ENCODE data around the gene UQCRC2.
"Not testable (repeated sequence)": the region's sequence is repeated elsewhere in the genome, so short reads cannot be mapped to it uniquely, and the experiment has no call there.

UQCRC2 gene

DNA sequence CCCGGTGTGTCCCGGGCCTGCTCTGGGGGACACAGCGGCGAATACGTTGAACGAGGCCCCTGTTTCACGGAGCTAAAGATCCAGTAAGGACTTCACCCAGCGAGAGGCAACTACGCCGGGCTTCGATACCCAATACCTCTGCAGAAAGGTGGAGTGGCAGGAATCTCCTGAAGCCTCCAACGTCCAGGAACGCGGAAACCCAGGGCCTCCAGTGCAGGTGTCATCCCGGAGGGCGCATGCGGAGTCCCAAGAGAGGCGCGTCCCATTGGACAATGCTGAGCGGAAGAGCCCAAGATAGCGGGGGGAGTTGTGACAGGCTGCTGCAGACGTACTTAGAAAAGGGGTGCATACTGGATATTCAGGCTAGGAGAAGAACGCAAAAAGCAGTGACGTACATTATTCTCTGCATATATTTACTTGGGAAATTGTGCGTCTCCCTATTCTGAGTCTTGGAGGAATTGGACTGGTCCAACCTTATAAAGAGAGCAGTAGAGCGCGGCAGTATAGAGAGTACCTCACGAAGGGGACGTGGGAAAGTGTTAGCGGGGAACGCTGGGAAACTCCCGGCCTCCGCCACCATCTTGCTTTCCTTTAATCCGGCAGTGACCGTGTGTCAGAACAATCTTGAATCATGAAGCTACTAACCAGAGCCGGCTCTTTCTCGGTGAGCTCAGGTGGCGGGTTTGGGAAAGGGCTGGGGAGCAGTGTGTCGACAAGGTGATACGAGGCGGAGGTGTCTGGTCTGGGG lies at the start of gene UQCRC2:
Gene UQCRC2 (plus strand): TSS at position 569 of the 748 bp plus-strand sequence. CDS start 63 bp downstream, at position 632.
- DNase-seq = peak; percentile 82

DNA sequence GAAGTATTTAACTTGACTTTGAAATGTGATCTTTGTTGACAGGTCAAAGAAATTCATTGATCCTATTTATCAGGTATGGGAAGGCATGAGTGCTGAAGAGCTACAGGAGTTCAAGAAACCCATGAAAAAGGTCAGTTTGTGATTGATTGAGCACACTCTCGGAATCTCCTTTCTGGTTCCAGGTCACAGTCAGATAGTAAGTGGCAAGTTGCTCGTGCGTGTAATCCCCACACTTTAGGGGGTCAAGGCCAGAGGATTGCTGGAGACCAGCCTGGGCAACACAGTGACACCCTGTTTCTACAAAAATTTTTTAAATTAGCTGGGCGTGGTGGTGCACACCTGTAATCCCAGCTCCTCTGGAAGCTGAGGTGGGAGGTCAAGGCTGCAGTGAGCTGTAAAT lies 20.5 kb upstream of the UQCRC2 start:
- DNase-seq = not testable (repeated sequence)

- DNase-seq = not testable (repeated sequence)
These were observed 19.8 kb upstream of the UQCRC2 start for GRCh38 chr16:21933316-21933715.

DNA sequence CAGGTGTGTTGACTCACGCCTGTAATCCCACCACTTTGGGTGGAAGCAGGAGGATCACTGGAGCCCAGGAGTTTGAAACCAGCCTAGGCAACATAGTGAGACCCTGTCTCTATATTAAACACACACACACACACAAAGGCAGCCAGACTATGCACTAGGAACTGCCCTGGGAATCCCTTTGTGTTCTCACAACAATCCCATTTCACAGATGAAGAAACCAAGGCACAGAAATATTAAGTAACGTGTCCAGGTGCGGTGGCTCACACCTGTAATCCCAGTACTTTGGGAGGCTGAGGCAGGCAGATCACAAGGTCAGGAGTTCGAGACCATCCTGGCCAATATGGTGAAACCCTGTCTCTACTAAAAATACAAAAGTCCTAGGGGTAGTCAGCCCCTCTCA lies 19.4 kb upstream of the UQCRC2 start:
- not testable (repeated sequence) for DNase-seq

GRCh38 chr16:21936216-21936615 lies 16.9 kb upstream of the UQCRC2 start:
- not testable (repeated sequence) for DNase-seq

DNA sequence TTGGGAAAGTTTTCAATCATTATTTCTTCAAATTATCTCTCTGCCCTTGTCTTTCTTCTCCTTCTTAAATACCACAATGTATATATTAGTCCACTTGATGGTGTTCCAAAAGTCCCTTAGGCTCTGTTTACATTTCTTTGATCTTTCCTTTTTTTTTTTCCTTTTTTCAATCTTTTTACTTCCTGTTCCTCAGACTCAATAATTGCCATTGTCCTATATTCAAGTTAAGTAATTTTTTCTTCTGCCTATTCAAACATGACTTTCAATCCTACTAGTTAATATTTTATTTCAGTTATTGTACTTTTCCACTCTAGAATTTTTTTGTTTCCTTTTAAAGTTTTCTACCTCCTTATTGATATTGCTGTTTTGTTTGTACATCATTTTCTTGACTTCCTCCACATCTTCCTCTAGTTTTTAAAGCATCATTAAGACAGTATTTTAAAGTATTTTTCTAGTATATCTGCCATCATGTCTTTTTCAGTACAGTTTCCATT lies 15.8 kb upstream of the UQCRC2 start:
- DNase-seq = no peak

GRCh38 chr16:21940570-21940969 lies 12.6 kb upstream of the UQCRC2 start:
- DNase-seq = no peak

- no peak for DNase-seq
These were observed 9.6 kb upstream of the UQCRC2 start for GRCh38 chr16:21943571-21943970.

DNA sequence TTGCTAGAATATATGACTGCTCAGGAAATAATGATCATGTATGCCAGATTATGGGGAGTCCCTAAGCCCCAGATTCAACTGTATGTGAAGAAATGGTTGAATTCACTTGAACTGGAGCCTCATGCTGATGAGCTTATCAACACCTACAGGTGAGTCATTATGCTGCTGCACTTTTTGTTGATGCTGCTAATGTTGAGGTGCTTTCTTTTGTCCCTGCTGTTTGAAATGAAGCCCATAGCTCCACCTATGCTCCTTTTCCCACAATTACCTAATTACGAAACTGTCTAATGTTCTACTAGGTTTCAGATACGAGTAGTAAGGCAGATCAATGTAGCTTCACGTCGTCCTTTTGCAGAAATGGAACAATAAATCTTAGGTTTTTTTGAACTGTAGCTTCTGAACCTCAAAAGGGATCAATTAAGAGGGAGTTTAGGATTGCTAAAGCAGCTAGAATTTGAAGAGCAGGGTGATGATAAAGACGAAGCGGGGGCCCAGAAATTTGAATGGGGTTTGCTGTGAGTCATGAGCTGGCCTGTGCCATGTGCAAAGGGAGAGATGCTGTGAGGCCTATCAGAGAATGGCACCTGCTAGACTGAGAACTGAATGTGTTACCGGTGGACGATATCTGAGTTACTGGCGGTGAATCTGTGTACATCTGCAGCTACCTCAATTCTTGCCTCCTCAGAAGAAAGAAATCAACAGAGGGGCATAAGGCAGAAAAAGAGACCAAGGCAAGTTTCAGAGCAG lies 6.1 kb upstream of the UQCRC2 start:
- no peak for DNase-seq

DNA sequence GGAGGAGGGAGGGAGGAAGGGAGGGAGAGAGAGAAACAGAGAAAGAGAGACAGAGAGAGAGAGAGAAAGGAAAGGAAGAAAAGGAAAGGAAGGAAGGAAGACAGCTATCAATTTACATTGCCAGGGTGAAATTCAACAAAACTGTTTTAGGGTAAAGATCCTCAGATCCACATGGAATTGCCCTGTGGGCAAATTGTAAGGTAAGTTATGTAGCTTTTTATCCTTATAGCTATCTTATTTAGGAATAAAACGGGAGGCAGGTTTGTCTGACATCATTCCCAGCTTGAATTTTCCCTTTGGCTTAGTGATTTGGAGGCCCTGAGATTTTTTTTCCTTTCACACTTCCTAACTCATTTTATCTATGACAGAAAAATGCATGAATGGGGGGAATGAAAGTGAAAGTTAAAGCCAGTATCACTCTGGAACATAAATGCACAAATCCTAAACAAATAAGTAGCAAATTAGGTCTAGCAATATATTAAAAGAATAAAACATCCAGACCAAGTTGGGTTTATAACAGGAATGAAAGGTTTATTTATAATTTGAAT lies 3.4 kb upstream of the UQCRC2 start:
- DNase-seq = no peak

GRCh38 chr16:21950782-21951521 lies 2.2 kb upstream of the UQCRC2 start:
- DNase-seq = no peak

DNA sequence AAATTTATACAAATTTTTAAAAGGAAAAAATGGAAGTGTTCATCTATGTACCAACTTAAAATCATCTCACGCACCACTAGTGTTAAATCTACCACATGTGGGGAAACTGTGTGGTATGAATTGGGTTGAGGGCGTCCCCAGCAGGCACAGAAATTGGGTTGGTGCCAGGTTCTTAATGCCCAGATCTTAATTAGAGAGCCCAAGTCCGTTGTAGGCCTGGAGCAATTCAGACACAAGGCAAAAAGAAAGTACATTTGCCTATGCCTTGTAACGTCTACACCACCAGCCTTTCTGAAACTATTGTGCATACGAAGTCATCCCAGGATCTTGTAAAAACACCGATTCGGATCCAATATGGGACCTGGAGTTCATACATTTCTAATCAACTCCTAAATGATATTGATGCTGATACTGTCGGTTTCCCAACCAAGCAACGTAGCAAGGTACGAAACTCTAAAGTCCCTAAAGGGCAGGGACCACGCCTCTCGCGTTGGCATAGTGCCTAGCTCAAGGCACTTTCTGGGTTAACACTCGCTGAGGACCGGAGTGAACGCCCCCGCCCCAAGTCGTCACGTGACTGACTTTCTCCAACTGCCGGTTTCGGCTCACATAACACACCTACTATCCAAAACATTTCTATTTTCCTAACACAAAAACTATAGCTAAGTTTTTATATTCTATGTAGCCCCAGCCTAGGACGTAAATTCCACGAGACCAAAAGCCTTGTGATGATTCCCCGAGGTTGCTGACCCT lies 945 bp upstream of the UQCRC2 start:
- no peak for DNase-seq

DNA sequence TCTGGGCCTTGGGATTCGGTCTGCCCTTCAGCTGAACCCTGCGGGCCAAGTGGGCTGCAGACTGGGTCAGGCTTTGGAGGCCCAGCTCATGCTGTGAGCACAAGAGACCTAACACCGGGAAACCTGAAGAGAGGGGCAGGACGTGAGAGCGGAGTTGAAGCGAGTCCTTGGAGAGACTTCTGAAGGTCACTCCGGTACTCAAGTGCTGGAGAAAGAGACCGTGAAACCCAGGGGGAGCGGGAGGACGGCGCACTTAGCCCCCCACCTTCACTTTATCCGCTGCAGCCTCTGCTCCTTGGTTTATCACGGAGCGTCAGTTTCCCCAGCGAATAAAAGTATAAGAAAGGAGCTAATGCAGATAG lies 361 bp downstream of the UQCRC2 start:
- DNase-seq = no peak

GRCh38 chr16:21957714-21958346 lies 4.7 kb downstream of the UQCRC2 start:
- DNase-seq = no peak

- no peak for DNase-seq
These were observed 5.9 kb downstream of the UQCRC2 start for GRCh38 chr16:21959050-21959449.

- DNase-seq = no peak
These were observed 9.3 kb downstream of the UQCRC2 start for GRCh38 chr16:21962475-21962874.

- no peak for DNase-seq
These were observed 10.7 kb downstream of the UQCRC2 start for GRCh38 chr16:21963887-21964286.

DNA sequence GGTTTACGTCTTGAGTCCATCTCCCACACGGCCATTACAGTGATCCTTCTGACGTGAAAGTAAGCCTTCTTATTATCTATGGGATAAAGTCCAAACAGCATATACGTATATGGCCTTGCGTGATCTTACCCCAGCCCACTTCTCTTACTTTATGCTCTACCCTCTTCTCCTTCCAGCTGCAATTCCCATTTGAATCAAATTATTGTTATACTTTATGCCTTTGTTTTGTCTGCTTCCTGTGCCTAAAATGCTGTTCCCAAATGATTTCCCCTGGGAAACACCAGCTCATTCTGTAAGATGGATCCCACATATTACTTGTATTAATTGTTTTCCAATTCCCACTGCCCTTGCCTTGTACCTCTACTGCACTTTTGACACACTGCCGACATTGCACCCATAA lies 11.2 kb downstream of the UQCRC2 start:
- DNase-seq = no peak

DNA sequence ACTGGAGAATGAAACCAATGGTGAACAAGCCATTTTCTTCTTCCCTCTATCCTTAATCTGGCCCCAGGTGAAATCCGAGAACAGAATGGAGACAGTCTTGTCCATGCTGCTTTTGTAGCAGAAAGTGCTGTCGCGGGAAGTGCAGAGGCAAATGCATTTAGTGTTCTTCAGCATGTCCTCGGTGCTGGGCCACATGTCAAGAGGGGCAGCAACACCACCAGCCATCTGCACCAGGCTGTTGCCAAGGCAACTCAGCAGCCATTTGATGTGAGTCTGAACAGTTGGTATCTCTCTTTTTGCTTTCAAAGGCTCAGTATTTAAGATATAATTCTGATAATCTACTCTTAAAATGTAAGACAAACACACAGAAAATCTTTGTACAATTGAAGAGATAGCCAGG lies 18.7 kb downstream of the UQCRC2 start:
- DNase-seq = no peak

DNA sequence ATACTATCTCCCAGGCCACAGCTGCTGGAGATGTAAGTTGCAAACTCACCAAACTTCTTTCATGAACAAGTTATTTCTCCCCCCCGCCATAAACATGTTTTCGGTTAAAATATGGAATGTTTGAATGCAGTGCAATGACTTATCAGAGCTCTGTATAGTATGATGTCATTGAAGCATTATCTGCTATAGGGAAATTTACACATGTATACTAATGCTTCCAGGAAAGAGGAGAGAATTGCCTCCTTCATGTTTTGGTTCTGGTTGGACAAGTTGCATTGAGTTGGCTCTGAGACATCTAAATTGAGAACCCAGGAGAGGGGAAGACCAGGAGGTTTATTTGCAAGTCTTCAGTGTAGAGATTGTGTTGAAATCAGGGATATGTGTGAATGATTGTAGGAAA lies 20.8 kb downstream of the UQCRC2 start:
- DNase-seq = no peak

GRCh38 chr16:21980032-21980431 lies 26.9 kb downstream of the UQCRC2 start:
- no peak for DNase-seq

- DNase-seq = no peak
These were observed 28.9 kb downstream of the UQCRC2 start for GRCh38 chr16:21982108-21982507.
